ENCODE data around the gene ATXN1. TPM values are rescaled to one million over a fixed set of nuclear protein-coding genes. Genes with fewer than 3 reads are reported as not detected.
"Not testable (repeated sequence)": the region's sequence is repeated elsewhere in the genome, so short reads cannot be mapped to it uniquely, and the experiment has no call there.

Gene ATXN1
- total RNA-seq, 1 donor from 2014 or later, result 27.2 TPM

DNA sequence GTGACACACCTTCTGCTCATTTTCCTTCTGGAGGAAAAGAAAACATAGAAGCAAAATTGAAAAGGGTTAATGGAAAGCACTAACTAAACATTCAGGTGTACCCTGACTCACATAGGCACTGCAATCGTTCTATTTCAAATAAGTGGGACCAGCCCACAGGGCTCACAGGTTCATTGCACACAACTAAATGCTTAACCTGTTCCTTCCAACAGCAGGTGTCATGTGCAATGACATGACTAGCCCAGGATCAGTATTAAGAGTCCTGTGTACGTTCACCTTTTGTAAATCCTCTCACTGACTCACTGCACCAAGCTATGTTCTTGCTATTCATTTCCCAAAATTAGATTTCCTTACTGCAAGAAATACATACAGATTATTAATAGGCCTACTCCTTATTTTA lies 371.6 kb downstream of the ATXN1 start:
- DNase-seq (ENCODE audit: low read depth), result peak; percentile 53

DNA sequence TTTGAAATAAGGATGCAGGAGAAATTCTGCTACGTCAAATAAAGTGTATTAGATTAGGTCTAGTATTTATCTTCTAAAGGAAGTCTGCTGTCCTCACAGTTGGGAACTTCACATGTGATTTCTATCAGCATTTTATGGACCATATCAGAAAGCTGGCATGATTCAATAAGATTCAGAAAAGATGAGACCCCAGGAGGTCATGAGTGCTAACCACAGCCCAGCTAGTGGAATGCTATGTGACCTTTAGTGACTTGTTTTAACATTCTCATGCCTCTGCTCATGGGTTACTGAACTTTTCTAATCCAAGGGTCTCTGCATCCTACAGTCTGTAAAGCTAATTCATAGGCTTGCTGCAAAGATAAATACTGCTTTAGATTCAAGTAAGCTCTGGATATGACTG lies 372.8 kb downstream of the ATXN1 start:
- peak; percentile 23 for DNase-seq (ENCODE audit: low read depth)

DNA sequence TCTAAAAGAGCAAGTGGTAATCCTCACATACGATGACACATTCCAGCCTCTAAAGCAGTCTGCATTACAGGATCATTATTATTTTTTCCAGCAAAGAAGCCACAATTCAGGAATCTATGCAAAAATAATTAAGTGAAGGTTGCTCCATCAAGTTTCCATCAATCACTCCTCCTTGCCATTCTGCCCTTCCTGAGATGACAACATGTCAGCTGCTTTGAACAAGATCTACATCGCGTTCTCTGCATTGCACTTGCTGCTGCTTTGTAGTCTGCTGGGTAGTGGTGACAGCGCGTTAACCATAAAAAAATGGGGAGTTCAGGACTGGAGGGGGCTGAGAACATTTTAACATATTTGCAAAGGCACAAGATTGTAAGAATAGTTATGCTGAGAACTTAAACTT lies 375.2 kb downstream of the ATXN1 start:
- DNase-seq (ENCODE audit: low read depth), result no peak

DNA sequence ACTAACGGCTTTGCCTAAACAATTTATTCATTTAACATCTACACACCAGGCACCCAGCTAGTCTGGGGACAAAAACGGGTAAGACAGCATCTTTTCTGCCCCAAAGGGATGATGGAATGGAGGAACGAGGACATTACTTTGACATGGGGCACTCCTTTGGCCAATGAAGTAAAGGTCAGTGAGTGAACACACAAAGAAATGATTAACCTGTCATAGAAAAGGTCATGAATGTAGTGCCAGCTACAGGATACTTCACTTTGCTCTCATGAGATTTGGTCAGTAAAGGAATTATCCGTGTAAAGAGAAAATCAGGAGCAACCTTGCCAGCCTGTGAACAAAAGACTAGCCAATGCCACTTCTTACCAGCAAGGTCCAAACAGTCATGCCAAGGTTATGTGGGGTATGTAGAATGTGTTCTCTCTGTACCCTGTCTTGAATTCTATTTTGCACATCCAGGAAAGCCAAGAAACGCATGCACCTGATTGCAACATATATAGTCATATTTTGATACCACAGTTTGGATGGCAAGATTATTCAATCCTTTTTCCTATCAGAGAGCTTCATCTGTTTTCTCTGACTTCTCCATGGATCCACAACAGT lies 377.6 kb downstream of the ATXN1 start:
- DNase-seq (ENCODE audit: low read depth), result peak; percentile 33

DNA sequence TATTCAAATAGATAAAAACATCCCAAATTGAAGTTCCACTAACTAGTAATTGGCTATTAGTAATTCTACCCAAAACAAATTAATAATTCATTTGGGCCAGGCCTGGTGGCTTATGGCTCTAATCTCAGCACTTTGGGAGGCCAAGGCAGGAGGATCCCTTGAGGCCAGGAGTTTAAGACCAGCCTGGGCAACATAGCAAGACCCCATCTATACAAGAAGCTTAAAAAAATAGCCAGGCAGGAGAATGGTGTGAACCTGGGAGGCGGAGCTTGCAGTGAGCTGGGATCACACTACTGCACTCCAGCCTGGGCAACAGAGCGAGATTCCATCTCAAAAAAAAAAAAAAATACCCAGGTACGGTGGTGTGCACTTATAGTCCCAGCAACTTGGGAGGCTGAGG lies 379.3 kb downstream of the ATXN1 start:
- not testable (repeated sequence) for DNase-seq (ENCODE audit: low read depth)

DNA sequence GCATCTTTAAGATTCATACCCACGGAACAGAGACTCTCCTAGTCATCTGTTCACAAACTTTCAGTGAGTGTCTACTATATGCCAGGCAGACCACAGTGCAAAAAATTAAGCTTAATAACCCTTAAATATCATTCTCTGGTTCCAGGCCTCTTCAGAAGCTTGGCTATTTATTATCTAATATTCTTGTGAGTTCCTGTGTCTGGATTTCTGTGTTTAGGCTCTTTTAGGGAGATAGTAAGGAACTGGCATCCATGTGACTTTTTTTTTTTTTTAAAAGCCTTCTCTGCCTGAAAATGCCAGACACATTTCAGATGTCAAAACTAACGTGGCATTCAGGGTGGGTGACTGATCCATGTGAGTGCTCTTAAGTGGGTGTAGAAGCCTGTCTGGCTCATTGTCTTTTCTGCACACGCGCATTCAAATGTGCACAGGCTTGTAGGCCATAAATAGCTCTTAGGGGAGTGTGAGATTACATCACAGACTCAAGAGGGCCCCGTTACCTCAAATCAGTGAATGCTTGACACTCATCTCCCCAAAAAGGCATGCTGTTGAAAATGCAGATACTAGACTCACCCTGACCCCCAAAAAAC lies 380.9 kb downstream of the ATXN1 start:
- DNase-seq (ENCODE audit: low read depth), result no peak

DNA sequence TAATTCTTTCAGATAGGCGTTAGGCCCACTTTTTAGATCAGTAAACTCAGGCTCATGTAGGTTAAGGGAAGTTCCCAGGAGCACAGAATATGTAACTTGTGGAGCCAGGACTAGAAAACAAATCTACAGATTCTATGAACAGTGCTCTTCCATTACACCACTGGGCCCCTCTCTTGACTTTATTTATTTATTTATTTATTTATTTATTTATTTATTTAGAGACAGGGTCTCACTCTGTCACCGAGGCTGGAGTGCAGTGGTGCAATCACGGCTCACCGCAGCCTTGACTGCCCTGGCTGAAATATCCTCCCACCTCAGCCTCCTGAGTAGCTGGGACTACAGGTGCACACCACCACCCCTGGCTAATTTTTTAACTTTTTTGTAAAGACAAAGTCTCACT lies 382.9 kb downstream of the ATXN1 start:
- DNase-seq (ENCODE audit: low read depth), result not testable (repeated sequence)

DNA sequence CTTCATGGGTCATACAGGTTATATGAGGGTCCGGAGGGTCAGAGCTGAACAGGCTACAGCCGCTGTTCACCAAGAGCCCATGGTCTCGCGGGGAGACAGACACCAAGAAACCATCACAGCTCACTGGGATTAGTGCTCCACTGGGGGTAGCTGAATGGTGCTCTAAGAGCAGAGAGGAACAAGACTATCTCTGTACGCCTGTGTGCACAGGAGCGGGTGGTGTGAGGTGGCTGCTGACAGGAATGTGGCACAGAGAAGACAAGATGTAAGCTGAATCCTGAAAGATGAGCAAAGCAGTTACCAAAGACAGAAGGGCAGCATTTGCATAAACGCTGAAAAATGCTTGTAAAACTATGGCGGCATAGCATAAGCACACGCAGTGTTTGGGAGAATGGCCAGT lies 383.8 kb downstream of the ATXN1 start:
- no peak for DNase-seq (ENCODE audit: low read depth)

DNA sequence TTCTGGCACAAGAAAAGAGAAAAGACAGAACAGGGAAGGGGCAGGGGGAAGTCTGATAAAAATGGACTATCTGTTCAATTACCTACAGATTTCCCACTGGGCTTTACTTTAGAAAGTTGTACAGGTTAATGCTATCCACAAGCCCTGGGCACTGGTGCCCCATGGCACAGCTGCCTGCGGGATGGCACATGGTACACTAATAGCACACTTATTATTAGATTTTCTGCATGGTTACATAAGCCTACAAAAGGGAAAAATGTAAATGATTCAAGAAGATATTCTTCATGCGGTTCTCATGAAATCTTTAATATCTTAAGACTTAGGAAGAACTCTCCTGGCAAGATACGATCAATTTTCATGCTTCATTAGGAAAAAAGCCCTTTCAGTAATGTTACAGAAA lies 385.4 kb downstream of the ATXN1 start:
- DNase-seq (ENCODE audit: low read depth), result no peak

DNA sequence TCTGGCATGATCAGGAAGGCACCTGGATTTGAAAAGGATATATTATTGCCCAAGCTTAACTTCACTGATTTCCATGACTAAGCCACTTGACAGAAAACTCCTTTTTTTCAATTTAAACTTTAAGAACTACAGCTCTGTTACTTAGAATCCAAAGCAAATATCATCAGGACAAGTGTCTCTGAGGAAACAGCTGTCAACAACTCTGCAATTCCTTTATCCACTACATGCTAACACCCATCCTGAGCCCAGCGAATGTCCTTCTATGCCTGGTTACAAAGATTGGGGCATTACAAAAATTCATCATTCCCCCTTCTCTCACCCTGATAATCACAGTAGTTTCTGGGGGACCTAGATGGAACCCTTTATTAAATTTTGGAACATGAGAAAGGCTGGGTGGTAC lies 386.1 kb downstream of the ATXN1 start:
- DNase-seq (ENCODE audit: low read depth), result no peak

DNA sequence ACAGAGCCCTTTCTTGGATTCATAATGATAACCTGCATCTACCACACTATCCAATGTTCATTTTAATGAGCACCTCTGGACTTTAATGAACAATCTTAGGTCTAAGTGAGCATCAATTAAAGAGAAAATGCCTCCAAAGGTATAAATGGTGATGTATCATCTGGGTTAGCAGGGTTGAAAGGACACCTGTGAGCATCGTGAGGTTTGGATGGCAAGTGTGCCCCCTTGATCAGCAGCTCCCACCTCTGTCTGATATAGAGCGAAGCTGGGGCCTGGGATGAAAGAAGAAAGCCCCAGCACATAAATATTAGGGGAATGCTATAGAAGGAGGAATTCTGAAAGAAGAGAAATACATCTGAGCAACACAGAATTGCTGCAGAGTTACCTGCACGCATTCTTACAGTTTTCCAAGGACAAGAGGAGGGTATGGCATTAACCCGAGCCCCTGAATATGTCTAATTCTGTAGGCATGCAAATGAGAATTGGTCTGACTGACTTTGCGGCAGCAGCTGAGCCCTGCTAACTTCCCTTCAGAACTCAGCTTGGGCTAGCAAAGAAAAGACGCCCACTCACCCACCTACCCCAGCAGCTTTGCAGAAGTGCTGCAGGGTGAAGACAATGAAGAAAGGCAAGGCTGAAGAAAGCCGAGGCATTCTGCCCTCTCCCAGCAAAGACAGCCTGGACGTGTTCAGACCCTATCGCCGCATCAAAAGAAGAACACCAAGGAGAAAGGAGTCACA lies 386.6 kb downstream of the ATXN1 start:
- DNase-seq (ENCODE audit: low read depth), result no peak

DNA sequence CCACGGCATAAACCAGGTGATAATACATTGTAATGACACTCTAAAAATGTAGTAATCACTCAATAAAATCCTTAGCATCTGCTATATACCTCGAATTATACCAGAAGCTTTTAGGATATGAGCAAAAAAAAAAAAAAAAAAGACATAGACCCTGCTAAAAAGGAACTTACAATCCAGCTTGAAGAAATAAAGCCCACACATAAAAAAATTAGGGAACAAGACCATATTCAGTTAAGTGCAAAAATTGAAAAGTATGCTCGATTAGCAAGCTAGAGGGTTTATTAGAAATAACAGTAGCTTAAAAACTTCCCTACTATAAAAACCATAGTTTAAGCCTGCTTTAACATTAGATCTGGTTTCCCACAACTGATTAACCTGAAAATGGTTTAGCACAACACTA lies 387.2 kb downstream of the ATXN1 start:
- no peak for DNase-seq (ENCODE audit: low read depth)

DNA sequence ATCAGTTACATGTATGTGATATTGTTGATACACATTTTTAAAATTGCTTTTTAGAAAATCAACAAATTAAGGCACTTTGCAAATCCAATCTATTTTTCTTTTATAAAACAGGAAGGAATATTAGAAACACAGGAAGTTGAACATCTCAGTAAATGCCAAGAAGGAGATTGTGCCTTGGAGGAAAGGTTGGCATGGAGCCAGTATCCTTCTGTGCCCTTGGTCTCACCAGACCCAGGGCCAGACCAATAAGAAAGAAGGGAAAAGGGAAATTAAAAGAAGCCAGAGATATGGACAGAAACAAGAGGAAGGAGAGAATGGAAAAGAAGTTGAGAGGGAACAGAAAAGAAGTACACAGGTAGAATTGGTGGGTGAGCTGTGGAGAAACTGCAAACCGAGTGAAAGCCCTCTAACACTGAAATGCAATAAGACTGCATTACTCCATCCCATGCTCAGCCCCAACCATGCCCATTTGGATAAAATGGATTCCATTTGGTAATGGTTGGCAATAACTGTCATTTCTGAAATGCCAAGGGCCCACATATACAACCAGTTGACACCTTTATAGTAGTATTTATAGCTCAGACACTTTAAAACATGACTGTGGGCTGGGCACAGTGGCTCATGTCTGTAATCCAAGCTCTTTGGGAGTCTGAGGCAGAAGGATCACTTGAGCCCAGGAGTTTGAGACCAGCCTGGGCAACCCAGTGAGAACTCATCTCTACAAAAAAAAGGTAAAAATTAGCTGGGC lies 389.1 kb downstream of the ATXN1 start:
- DNase-seq (ENCODE audit: low read depth), result no peak

DNA sequence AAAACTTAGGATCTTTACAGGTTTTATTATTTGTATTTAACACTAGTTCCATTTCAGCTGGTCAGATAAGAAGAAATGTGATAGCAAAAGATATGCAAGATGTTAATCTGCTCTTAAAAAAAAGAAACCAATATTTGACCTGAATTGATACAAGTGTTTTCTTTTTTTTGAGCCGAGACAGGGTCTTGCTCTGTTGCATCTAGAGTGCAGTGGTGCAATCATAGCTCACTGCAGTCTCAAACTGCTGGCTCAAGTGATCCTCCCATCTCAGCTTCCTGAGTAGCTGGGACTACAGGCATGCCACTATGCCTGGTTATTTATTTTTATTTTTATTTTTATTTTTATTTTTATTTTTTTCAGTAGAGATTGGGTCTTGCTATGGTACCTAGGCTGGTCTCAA lies 389.9 kb downstream of the ATXN1 start:
- DNase-seq (ENCODE audit: low read depth), result no peak

DNA sequence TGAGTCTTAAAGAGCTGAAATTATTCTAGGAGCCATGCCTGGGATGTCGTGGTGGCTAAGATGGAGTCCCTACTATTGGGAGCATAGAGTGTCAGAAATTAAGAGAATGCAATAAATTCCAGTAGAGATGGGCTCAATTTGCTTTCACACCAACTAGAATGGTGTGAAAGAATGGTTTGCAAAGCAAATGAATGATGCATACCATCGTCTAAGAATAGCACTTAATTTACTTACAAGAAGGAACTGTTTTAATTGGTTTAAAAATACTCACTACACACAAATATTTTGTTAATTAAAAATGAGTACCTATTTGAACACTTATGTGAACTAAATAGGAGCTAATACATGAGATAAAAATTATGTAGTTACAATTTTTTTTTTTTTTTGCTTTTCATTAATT lies 390.3 kb downstream of the ATXN1 start:
- DNase-seq (ENCODE audit: low read depth), result no peak

DNA sequence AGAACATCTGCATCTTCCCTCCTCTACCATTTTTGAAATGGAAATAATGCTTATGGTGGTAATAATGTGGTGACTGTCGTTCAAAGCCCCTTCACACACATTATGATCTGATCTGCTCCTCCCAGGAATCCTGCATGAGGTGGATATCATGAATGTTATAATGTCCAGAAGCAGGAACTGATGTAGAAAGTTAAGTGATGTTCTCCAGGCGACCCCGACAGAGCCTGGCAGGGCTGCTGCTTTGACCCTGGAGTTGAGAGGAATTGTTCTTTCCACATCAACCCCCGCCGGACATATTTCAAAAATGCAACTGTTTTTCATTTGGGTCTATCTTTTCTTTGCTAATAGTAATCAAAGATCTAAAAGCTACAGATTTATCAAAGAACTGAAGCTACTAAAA lies 391.3 kb downstream of the ATXN1 start:
- DNase-seq (ENCODE audit: low read depth), result no peak

DNA sequence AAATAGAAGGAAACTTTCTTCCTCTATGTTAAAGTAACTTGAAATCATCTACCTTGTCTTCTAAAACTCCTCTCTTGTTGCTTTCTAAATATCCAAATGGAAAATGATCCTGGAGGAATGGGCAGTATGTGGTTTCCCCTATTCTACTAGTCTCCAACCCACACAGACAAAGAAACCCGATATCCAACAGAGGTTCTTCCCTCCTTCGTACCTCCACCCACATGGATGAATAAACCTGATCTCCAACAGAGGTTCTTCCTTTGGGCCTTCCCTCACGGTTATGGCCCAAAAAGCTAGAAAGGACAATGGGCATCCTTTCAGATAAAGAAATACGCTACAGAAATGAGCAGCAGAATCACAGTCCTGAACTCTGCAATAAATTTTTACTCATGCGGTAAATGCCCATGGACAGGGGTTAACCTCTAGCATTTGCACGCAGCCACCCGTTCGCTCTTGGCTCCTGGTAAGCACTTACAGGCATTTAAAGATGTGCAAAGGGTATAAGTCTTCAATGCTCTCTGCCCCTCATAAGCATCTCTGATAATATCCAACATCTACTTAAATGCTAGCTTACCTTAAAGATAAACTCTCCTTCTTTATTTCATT lies 392.0 kb downstream of the ATXN1 start:
- no peak for DNase-seq (ENCODE audit: low read depth)

DNA sequence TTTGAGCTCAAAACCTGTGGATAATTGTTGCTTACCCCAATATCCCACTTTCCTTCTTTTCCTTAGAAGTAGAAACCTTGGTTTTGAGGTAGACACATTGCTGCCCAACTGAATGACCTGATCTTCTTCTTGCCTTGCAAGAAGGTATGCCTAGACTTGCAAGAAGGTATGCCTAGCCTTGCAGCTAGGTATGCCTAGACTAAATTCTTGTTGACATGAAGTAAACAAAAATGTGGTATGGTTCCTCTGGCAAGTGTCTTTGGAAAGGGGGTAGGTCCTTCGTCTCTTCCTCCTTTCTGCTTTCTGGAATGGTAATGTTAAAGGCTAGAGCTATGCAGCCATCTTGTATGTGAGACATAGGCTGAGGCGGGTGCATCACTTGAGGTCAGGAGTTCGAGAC lies 393.7 kb downstream of the ATXN1 start:
- DNase-seq (ENCODE audit: low read depth), result no peak

DNA sequence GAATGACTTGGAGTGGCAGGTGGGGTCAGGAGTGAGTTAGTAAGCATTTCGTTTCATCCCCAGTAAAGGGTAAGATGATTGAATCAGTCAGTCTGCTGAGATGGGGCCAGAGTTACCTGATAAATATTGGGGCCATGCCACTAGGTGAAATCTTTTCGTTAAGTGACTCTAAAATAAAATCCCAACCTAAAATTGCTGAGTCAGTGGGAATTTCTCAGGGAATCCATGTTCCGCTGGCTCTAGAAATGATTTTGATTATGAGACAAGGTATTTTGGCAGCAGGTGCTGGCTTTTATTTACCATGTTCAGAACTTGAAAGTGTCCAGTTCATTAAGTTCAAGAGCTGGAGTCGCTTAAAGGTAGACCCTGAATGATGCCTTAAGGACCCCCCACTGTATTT lies 397.5 kb downstream of the ATXN1 start:
- DNase-seq (ENCODE audit: low read depth), result no peak

DNA sequence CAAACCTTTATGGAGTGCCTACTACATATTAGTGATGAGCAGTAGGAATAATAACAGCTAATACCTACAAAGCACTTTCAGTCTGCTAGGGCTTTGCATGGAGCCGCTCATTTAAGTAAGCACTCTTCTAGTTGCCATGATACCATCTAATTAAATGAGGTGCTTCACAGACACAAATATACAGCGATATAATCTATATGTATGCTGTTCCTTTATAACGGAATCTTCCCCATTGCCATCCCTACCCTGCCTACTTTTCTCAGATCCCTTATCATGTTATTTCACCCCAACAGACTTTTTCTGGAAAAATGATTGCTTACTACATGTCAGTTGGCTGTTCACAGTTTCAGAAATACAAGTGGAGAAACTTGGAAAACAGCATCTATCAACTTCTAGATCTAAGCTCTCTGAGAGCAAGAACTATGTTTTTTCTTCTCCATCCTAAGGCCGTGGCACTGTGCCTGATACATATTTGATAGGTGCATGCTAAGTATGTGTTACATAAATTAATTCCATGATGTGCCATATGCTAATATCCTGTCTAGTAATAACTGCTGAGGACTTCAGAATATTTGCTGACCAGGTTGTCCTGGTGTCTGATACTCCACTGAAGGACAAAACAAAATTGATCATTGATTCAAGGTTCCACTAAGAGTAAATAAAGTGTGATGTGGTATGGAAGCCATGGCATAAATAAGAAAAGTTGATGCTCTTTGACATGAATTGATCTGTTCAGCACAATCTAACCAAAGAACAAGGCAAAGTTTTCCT lies 398.3 kb downstream of the ATXN1 start:
- no peak for DNase-seq (ENCODE audit: low read depth)

DNA sequence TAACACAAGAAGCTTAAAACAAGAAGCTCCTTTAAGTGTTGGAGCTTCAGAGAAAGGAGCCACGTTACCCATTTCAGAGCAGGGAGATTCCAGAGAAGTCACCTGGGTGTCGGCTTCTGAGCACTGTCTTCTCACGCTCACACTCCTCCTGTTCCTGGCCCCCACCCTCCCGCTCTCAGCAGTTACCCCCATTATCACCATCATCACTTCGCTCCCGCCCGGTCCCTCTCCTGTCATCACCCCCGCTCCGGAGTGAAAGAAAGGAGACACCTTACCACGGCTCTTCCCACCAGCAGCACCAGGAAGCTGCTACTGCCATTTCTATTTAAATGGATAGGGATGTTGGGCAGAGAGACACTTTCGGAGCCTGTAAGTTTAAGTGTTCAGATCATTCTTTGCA lies 399.0 kb downstream of the ATXN1 start:
- DNase-seq (ENCODE audit: low read depth), result no peak

DNA sequence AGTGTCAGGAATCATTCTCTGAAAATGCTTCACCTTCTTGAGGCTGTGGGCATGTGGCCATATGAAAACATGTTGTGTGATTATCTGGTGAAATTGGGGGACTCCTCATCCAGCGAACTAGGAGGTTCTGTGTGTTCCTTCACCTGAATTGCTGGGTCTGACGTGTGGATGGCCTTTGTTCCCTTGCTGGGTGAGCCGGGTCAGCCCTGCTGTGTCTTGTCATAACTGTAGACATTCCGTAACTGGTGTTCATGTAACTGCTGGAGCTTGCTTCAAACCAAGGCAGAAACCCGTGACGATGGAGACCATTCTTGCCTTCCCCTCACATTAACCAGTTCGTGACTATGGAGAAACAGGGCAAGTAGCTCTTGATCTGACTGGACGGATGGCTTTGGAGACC lies 399.4 kb downstream of the ATXN1 start:
- peak; percentile 22 for DNase-seq (ENCODE audit: low read depth)
